ENCODE results near the gene TBC1D1. TPM values are rescaled to one million over a fixed set of nuclear protein-coding genes. Genes with fewer than 3 reads are reported as not detected.

Gene TBC1D1
- total and polyA plus RNA-seq, 2 of the 8 experiments (the other 6 are each of a cell fraction or from before 2014, with no cell fraction given) = 96.9 to 162 TPM

- no peak for TF ChIP-seq NRF1 (IDR thresholded peaks at IDR 0.05; ENCODE audit: low read depth, low read length)
- TF ChIP-seq TAF7 (optimal IDR thresholded peaks at IDR 0.05; ENCODE audit: borderline replicate concordance, low read depth, low read length) = no peak
- TF ChIP-seq BACH1 (IDR thresholded peaks at IDR 0.05; ENCODE audit: low read length) = no peak
- TF ChIP-seq EGR1 (IDR thresholded peaks at IDR 0.05; ENCODE audit: borderline replicate concordance, low read depth, low read length) = no peak
Measured at GRCh38 chr4:38072578-38072977, 181.7 kb downstream of the TBC1D1 start (continued).
